ENCODE data around the gene LAMC3. TPM values are rescaled to one million over a fixed set of nuclear protein-coding genes. Genes with fewer than 3 reads are reported as not detected.

The LAMC3 gene
- polyA plus RNA-seq, 1 experiment = 0.01 TPM

DNA sequence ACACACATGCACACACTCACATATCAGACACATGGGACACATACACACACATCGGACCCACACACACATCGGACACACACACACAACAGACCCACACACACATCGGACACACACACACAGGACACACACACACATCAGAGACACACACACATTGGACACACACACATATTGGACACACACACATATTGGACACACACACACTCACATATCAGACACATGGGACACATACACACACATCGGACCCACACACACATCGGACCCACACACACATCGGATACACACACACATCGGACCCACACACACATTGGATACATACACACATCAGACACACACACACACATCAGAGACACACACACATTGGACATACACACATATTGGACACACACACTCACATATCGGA, 12.8 kb upstream of the LAMC3 start:
- no peak overlapping the region for H3K4me3 ChIP-seq (ENCODE audit: low read depth, low read length)
- H3K27me3 ChIP-seq (ENCODE audit: control insufficient read depth, insufficient read depth, low read length) = peaks cover 14% of the 10 kb centered on the region
- DNase-seq (ENCODE audit: low read depth) = no peak
- H3K36me3 ChIP-seq (ENCODE audit: control insufficient read depth, insufficient read depth, low read length) = no peaks in the 10 kb centered on the region
- ChIA-PET CTCF (interaction anchor here (0.8 to 5.0 kb wide), 7 partner anchors 15 to 296 kb away, joined by 3 to 55 read pairs (median 18); no protein-coding TSS in a partner anchor), POLR2A (no interaction called here)
- no peak for TF ChIP-seq CTCF (IDR thresholded peaks at IDR 0.05; ENCODE audit: insufficient read depth, low read depth, low read length)

GRCh38 chr9:130996676-130997394, 12.1 kb upstream of the LAMC3 start:
- Histone ChIP-seq H3K27me3 (ENCODE audit: control insufficient read depth, insufficient read depth, low read length) (peaks cover 17% of the 10 kb centered on the region), H3K4me3 (ENCODE audit: low read depth, low read length) (no peak overlapping the region), H3K36me3 (ENCODE audit: control insufficient read depth, insufficient read depth, low read length) (no peaks in the 10 kb centered on the region)
- ChIA-PET POLR2A (no interaction called here), CTCF (interaction anchor here (0.8 to 5.0 kb wide), 13 partner anchors 10 to 297 kb away, joined by 3 to 55 read pairs (median 9); no protein-coding TSS in a partner anchor)
- TF ChIP-seq CTCF (IDR thresholded peaks at IDR 0.05; ENCODE audit: insufficient read depth, low read depth, low read length) = no peak
- DNase-seq (ENCODE audit: low read depth) = no peak

DNA sequence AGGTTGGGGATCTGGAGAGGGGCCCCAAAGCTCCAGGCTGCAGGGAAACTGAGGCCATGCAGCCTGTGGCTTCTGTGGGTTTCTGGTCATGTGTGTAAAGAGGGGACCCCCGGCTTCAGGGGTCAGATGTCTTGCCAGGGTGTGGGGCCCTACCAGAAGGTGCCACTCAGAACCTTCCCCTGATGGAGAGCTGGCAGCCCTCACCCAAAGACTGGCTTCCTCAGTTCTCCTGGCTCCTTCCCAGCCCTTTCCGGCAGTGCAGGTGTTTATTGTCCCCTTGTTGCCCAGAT, 11.6 kb upstream of the LAMC3 start:
- H3K27me3 ChIP-seq (ENCODE audit: control insufficient read depth, insufficient read depth, low read length) = peaks cover 17% of the 10 kb centered on the region
- H3K4me3 ChIP-seq (ENCODE audit: low read depth, low read length) = no peak overlapping the region
- ChIA-PET CTCF (interaction anchor here (0.8 to 5.0 kb wide), 15 partner anchors 10 to 297 kb away, joined by 3 to 55 read pairs (median 5); partner anchors contain the start of gene LAMC3), POLR2A (no interaction called here)
- no peak for DNase-seq (ENCODE audit: low read depth)
- no peak for TF ChIP-seq CTCF (IDR thresholded peaks at IDR 0.05; ENCODE audit: insufficient read depth, low read depth, low read length)
- no peaks in the 10 kb centered on the region for H3K36me3 ChIP-seq (ENCODE audit: control insufficient read depth, insufficient read depth, low read length)

DNA sequence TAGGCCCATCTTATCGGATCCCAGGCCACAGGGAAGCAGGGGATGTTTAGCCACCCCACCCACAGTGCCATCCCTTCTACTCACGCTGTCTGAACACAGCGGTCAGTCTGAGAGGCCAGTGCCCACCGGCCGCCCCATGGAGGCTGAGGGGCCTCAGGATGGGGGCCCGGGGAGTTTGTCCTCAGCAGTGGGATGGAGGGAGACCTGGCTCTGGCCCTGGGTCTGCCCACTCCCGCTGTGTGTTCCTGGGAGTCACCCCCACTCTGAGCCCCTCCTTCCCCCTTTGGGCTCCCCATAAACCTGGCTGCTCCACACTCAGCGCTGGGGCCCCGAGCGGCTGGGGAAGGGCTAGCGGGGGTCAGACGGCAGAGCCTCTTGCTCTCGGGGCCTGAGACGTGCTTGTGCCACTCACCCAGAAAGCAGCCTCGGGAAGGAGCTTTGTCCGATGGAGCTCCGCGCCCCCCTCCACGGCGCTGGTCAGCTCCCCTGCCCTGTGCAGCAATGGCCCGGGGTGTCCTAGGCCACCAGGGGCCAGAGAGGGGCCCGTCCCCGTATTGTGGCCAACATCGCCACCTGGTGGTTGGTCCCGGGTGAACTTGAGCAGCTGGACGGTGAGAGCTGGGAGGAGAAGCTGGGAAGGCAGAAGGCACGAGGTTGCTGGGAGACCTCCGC, 10.9 kb upstream of the LAMC3 start:
- no peak for DNase-seq (ENCODE audit: low read depth)
- no peak overlapping the region for H3K4me3 ChIP-seq (ENCODE audit: low read depth, low read length)
- ChIA-PET POLR2A (no interaction called here), CTCF (interaction anchor here (0.5 to 5.0 kb wide), 41 partner anchors 8 to 298 kb away, joined by 3 to 55 read pairs (median 5); partner anchors contain the start of gene LAMC3)
- H3K27me3 ChIP-seq (ENCODE audit: control insufficient read depth, insufficient read depth, low read length) = peaks cover 19% of the 10 kb centered on the region
- H3K36me3 ChIP-seq (ENCODE audit: control insufficient read depth, insufficient read depth, low read length) = no peaks in the 10 kb centered on the region
- TF ChIP-seq CTCF (IDR thresholded peaks at IDR 0.05; ENCODE audit: insufficient read depth, low read depth, low read length) = peak; percentile 80

- no peak overlapping the region for H3K4me3 ChIP-seq (ENCODE audit: low read depth, low read length)
- no peak for TF ChIP-seq CTCF (IDR thresholded peaks at IDR 0.05; ENCODE audit: insufficient read depth, low read depth, low read length)
- CTCF ChIA-PET = interaction anchor here (0.5 to 5.0 kb wide), 40 partner anchors 8 to 299 kb away, joined by 3 to 55 read pairs (median 5); partner anchors contain the start of gene LAMC3
- POLR2A ChIA-PET = no interaction called here
- no peaks in the 10 kb centered on the region for H3K36me3 ChIP-seq (ENCODE audit: control insufficient read depth, insufficient read depth, low read length)
- no peak for DNase-seq (ENCODE audit: low read depth)
- H3K27me3 ChIP-seq (ENCODE audit: control insufficient read depth, insufficient read depth, low read length) = peaks cover 19% of the 10 kb centered on the region
Observed at GRCh38 chr9:130998597-130999244, 10.3 kb upstream of the LAMC3 start.
